ENCODE data around the gene ARHGEF19.
A peak's percentile ranks its signal among the peaks of the same experiment; 100 is the strongest.

- no peak for TF ChIP-seq CTCF (IDR thresholded peaks at IDR 0.05; ENCODE audit: low read depth, low read length)
- TF ChIP-seq POLR2A (IDR thresholded peaks at IDR 0.05; ENCODE audit: extremely low read depth, insufficient read length): peak; percentile 66
These were observed 24.3 kb upstream of the ARHGEF19 start, which contains the start of gene CPLANE2 for GRCh38 chr1:16236511-16237342.
